ENCODE results near the gene LRRC47.

- TF ChIP-seq CTCF (IDR thresholded peaks at IDR 0.05) = no peak
- TF ChIP-seq ZFX (IDR thresholded peaks at IDR 0.05; ENCODE audit: borderline replicate concordance) = no peak
These were observed 664 bp downstream of the LRRC47 start for GRCh38 chr1:3795453-3796214.

All from 22Rv1 (cell line).